A549 (cell line): Measurements from ENCODE around the gene MRPL44. TPM values are rescaled to one million over a fixed set of nuclear protein-coding genes. Genes with fewer than 3 reads are reported as not detected.

Experiments
- ATAC-seq, 2 experiments: fragments of 200-7000 bp in 1 of 2; fragments of >200 bp in 1 of 2; cut with Nextera tagmentation in 1 of 2; cut with Tn5 transposase in 1 of 2; 3 replicates each; pipeline versions ENCODE4 v1.8.0 to v1.9.1; 2018 to 2020; ENCODE audit warnings: mild to moderate bottlenecking in 1 of 2, moderate library complexity in 1 of 2
- CTCF ChIA-PET: fragments of 300-600 bp; sonication (Branson Sonifier 250); formaldehyde crosslinking; extraction: SDS; loops from one replicate; lab custom pipeline; 2021; ENCODE audit warnings: antibody characterized with exemption, inconsistent platforms; lab: Yijun Ruan, JAX
- POLR2A ChIA-PET: fragments of 350-600 bp; formaldehyde crosslinking; extraction: SDS; loops from one replicate; lab custom pipeline; 2021; ENCODE audit warnings: antibody characterized with exemption, inconsistent platforms; lab: Yijun Ruan, JAX
- DNase-seq, 2 experiments: peaks; one replicate each; pipeline versions ENCODE4 v3.0.0 to v3.0.0-alpha.2; 2011 to 2016; ENCODE audit warnings: low read depth in 1 of 2, low spot score in 1 of 2
- FAIRE-seq: peaks from 2 replicates; lab custom pipeline; 2011; peaks lifted over from hg19 to GRCh38; lab: Jason Lieb, UNC
- H3K27ac ChIP-seq, 2 experiments: fragments of >200 bp; sonication (Bioruptor Twin); formaldehyde crosslinking; 3 replicates each; pipeline ENCODE4 v1.5.1; 2016 to 2017
- H3K4me1 ChIP-seq: fragments of >200 bp; sonication (Bioruptor Twin); formaldehyde crosslinking; 3 replicates; pipeline ENCODE4 v1.6.1; 2016
- H3K4me2 ChIP-seq: fragments of >200 bp; sonication (Bioruptor Twin); formaldehyde crosslinking; 3 replicates; pipeline ENCODE4 v1.6.1; 2016
- H3K4me3 ChIP-seq: fragments of >200 bp; sonication (Bioruptor Twin); formaldehyde crosslinking; 3 replicates; pipeline ENCODE4 v1.5.1; 2016
- H3K9me3 ChIP-seq: fragments of >200 bp; sonication (Bioruptor Twin); formaldehyde crosslinking; 3 replicates; pipeline ENCODE4 v1.6.1; 2016
- BCL3 ChIP-seq: fragments of >200 bp; sonication (Bioruptor Twin); formaldehyde crosslinking; IDR thresholded peaks from 3 replicates; pipeline ENCODE4 v1.6.1; 2016
- CBX2 ChIP-seq: fragments of 200-600 bp; sonication (generic); IDR thresholded peaks from 2 replicates; pipeline ENCODE4 v1.6.1; 2016; ENCODE audit warnings: low read depth, mild to moderate bottlenecking, borderline replicate concordance
- E2F6 ChIP-seq: IDR thresholded peaks from 2 replicates; pipeline ENCODE4 v1.6.1; 2012; ENCODE audit warnings: low read depth, borderline replicate concordance
- EP300 ChIP-seq, 2 experiments: fragments of >200 bp; sonication (Bioruptor Twin); formaldehyde crosslinking; IDR thresholded peaks; 2 replicates in 1 of 2; 3 replicates in 1 of 2; pipeline ENCODE4 v1.6.1; 2016 to 2017
- FOSL2 ChIP-seq, 2 experiments: fragments of 450-650 bp in 1 of 2; fragments of >200 bp in 1 of 2; sonication (Bioruptor Twin) in 1 of 2; formaldehyde crosslinking; IDR thresholded peaks; 2 replicates each; pipeline versions ENCODE4 v1.5.0 to v1.6.1; 2016 to 2020; ENCODE audit warnings: mild to moderate bottlenecking in 1 of 2, moderate library complexity in 1 of 2
- GATA3 ChIP-seq: IDR thresholded peaks from 2 replicates; pipeline ENCODE4 v1.6.1; 2012; ENCODE audit warnings: borderline replicate concordance
- HMGXB4 ChIP-seq: fragments of 250-450 bp; sonication (Bioruptor Pico); IDR thresholded peaks from 2 replicates; pipeline ENCODE4 v1.5.0; 2021; ENCODE audit warnings: mild to moderate bottlenecking, moderate library complexity, borderline replicate concordance
- HOXA7 ChIP-seq: fragments of 250-450 bp; sonication (Bioruptor Pico); IDR thresholded peaks from 2 replicates; pipeline ENCODE4 v1.5.0; 2020; ENCODE audit warnings: mild to moderate bottlenecking, moderate library complexity
- HOXB13 ChIP-seq: fragments of 250-450 bp; sonication (Bioruptor Pico); IDR thresholded peaks from 2 replicates; pipeline ENCODE4 v1.5.0; 2020; ENCODE audit warnings: low read depth, mild to moderate bottlenecking, moderate library complexity
- HOXB5 ChIP-seq: fragments of 250-450 bp; sonication (Bioruptor Pico); IDR thresholded peaks from 2 replicates; pipeline ENCODE4 v1.5.0; 2020; ENCODE audit warnings: mild to moderate bottlenecking, moderate library complexity
- JUN ChIP-seq, 2 experiments: fragments of >200 bp; sonication (Bioruptor Twin); formaldehyde crosslinking; IDR thresholded peaks; 2 replicates in 1 of 2; 3 replicates in 1 of 2; pipeline ENCODE4 v1.6.1; 2016 to 2017
- KDM5A ChIP-seq: fragments of 200-600 bp; sonication (generic); IDR thresholded peaks from 2 replicates; pipeline ENCODE4 v1.6.1; 2016; ENCODE audit warnings: antibody characterized with exemption, mild to moderate bottlenecking
- MAFK ChIP-seq: fragments of 450-650 bp; IDR thresholded peaks from 2 replicates; pipeline ENCODE4 v1.6.1; 2014; ENCODE audit not compliant: partially characterized antibody
- MAX ChIP-seq: IDR thresholded peaks from 2 replicates; pipeline ENCODE4 v1.6.1; 2012
- MAZ ChIP-seq: fragments of 150-350 bp; IDR thresholded peaks from 2 replicates; pipeline ENCODE4 v1.6.1; 2014; ENCODE audit warnings: antibody characterized with exemption, low read depth, low read length, borderline replicate concordance
- NPAS2 ChIP-seq: fragments of 250-450 bp; sonication (Bioruptor Pico); IDR thresholded peaks from 2 replicates; pipeline ENCODE4 v1.8.0; 2022; ENCODE audit warnings: mild to moderate bottlenecking, moderate library complexity, borderline replicate concordance
- NR3C1 ChIP-seq: fragments of >200 bp; sonication (Bioruptor Twin); formaldehyde crosslinking; IDR thresholded peaks from 3 replicates; pipeline ENCODE4 v1.6.1; 2017
- PBX3 ChIP-seq: IDR thresholded peaks from 2 replicates; pipeline ENCODE4 v1.6.1; 2012
- PHF8 ChIP-seq: fragments of 200-600 bp; sonication (generic); IDR thresholded peaks from 2 replicates; pipeline ENCODE4 v1.6.1; 2016; ENCODE audit warnings: low read depth, mild to moderate bottlenecking, antibody characterized with exemption, moderate library complexity, borderline replicate concordance
- POLR2A ChIP-seq: IDR thresholded peaks from 2 replicates; pipeline ENCODE4 v1.6.1; 2012; ENCODE audit warnings: mild to moderate bottlenecking, low read length
- RAD21 ChIP-seq, 2 experiments: fragments of >200 bp in 1 of 2; sonication (Bioruptor Twin) in 1 of 2; formaldehyde crosslinking in 1 of 2; IDR thresholded peaks in 1 of 2; conservative IDR thresholded peaks in 1 of 2; 2 replicates in 1 of 2; 3 replicates in 1 of 2; pipeline ENCODE4 v1.6.1; 2012 to 2018; ENCODE audit warnings: inconsistent platforms in 1 of 2
- RFX5 ChIP-seq: fragments of 450-650 bp; IDR thresholded peaks from 2 replicates; pipeline ENCODE4 v1.7.1; 2014; ENCODE audit warnings: antibody characterized with exemption, mild to moderate bottlenecking, moderate library complexity
- RNF2 ChIP-seq: fragments of 200-600 bp; sonication (generic); IDR thresholded peaks from 2 replicates; pipeline ENCODE4 v1.6.1; 2016; ENCODE audit warnings: low read depth, mild to moderate bottlenecking, antibody characterized with exemption, moderate library complexity, borderline replicate concordance
- TFCP2L1 ChIP-seq: fragments of 250-450 bp; sonication (Bioruptor Pico); IDR thresholded peaks from 2 replicates; pipeline ENCODE4 v1.5.0; 2021; ENCODE audit warnings: mild to moderate bottlenecking
- USF2 ChIP-seq: fragments of 450-650 bp; IDR thresholded peaks from 2 replicates; pipeline ENCODE4 v1.6.1; 2014; ENCODE audit warnings: antibody characterized with exemption
- ZC3H11A ChIP-seq: fragments of 450-650 bp; IDR thresholded peaks from 2 replicates; pipeline ENCODE4 v1.6.1; 2014; ENCODE audit warnings: antibody characterized with exemption, mild to moderate bottlenecking
- ZFP36 ChIP-seq: fragments of 450-650 bp; IDR thresholded peaks from 2 replicates; pipeline ENCODE4 v1.6.1; 2014; ENCODE audit warnings: borderline replicate concordance; ENCODE audit not compliant: partially characterized antibody
- WGBS: methylation state at CpG from one replicate; pipeline ENCODE4 v1.1.6; 2017; ENCODE audit errors: missing lambda C conversion rate; 5-methylcytosine and 5-hydroxymethylcytosine counted together
- polyA plus RNA-seq, 4 experiments: library from polyadenylated mRNA; depleted of rRNA in 3 of 4; stranded (reverse); fragments of >200 nt; fragmentation: RNase III in 1 of 4; extraction: RNeasy Plus Mini Kit Qiagen cat#74134 plus additional on column Dnase treatment in 1 of 4; gene quantifications; 2 replicates in 3 of 4; 3 replicates in 1 of 4; pipeline ENCODE4 v1.2.3, GENCODE V29; 2011 to 2017

MRPL44 gene
- polyA plus RNA-seq, 2 of the 4 experiments (the other 2 are of a cell fraction), result 39.0 to 39.2 TPM

GRCh38 chr2:223944703-223945531 is 12.3 kb upstream of the MRPL44 start, which contains the start of gene WDFY1:
Gene WDFY1 (minus strand): TSS chr2:223945335. CDS start chr2:223945284, 51 bp downstream.
- ChIA-PET POLR2A (interaction anchor here (0.6 to 0.9 kb wide), 4 partner anchors 9 to 84 kb away, joined by 3 to 5 read pairs (median 3); no protein-coding TSS in a partner anchor), CTCF (no interaction called here)
- Histone ChIP-seq H3K4me2 (peak within 1 kb of the TSS; percentile 84), H3K4me3 (peak within 1 kb of the TSS; percentile 72), H3K27ac (peak within 1 kb of the TSS; percentile 93 to 99), H3K9me3 (no peaks in the 10 kb centered on the region), H3K4me1 (peaks cover 23% of the 10 kb centered on the region)
- DNase-seq, result peak; percentile 89 to 91
- 0% methylated on average over 20 of the region's 87 CpGs for WGBS
- no peak for FAIRE-seq
- ATAC-seq, result peak; percentile 90 to 94
- TF ChIP-seq FOSL2 (IDR thresholded peaks at IDR 0.05) (no peak), FOSL2 (CRISPR knock-in tag; IDR thresholded peaks at IDR 0.05) (no peak), ZC3H11A (no peak), HOXB13 (CRISPR knock-in tag) (no peak), POLR2A (peak; percentile 96), PBX3 (peak; percentile 89), ZFP36 (no peak), EP300 (IDR thresholded peaks at IDR 0.05) (peak in 1 of 2 experiments; percentile 17; a peak in 1 of 5 replicates), MAZ (no peak), MAX (peak; percentile 75), NPAS2 (CRISPR knock-in tag) (no peak), RAD21 (conservative IDR thresholded peaks at IDR 0.05 in 1 of 2, IDR thresholded peaks at IDR 0.05 in 1 of 2) (peak in 1 of 2 experiments; percentile 41; a peak in 3 of 5 replicates), E2F6 (0 out of 2 replicates have a peak, but pooled peaks have one; percentile 61), GATA3 (peak; percentile 70; the same call in 1 of the 2 replicates), KDM5A (peak; percentile 84), CBX2 (no peak), USF2 (peak; percentile 62; the same call in 1 of the 2 replicates), PHF8 (peak; percentile 95), BCL3 (peak; percentile 76; the same call in 1 of the 3 replicates), JUN (IDR thresholded peaks at IDR 0.05) (peak; percentile 42 to 88; a peak in 3 of 5 replicates)

GRCh38 chr2:223945755-223946154 is 11.5 kb upstream of the MRPL44 start:
- peak overlapping the region; percentile 64 for H3K4me2 ChIP-seq
- WGBS, result 90% methylated on average over 4 of the region's 4 CpGs
- H3K27ac ChIP-seq, result no peak overlapping the region; a peak in 1 of 6 replicates
- no peak overlapping the region; the same call in 2 of the 3 replicates for H3K4me3 ChIP-seq
- ATAC-seq, result no peak
- no peak for FAIRE-seq
- peaks cover 23% of the 10 kb centered on the region for H3K4me1 ChIP-seq
- CTCF ChIA-PET, result interaction anchor here (0.6 kb wide), 1 partner anchor 100 kb away, joined by 6 read pairs; no protein-coding TSS in a partner anchor
- DNase-seq, result no peak
- H3K9me3 ChIP-seq, result no peaks in the 10 kb centered on the region
- POLR2A ChIA-PET, result interaction anchor here (0.6 to 0.9 kb wide), 4 partner anchors 9 to 84 kb away, joined by 3 to 5 read pairs (median 3); no protein-coding TSS in a partner anchor
- TF ChIP-seq RFX5 (no peak), KDM5A (no peak), TFCP2L1 (no peak), HOXB5 (CRISPR knock-in tag) (no peak), MAFK (no peak), PHF8 (no peak), NPAS2 (CRISPR knock-in tag) (no peak), NR3C1 (no peak), HMGXB4 (no peak), HOXA7 (CRISPR knock-in tag) (no peak), USF2 (no peak), RNF2 (no peak), PBX3 (no peak)
